ENCODE results near the gene CALHM5.
"Not testable (repeated sequence)": the region's sequence is repeated elsewhere in the genome, so short reads cannot be mapped to it uniquely, and the experiment has no call there.

The CALHM5 gene

GRCh38 chr6:116511424-116512110 is at the start of gene CALHM5:
CALHM5 (plus strand) TSS chr6:116511639; CDS start chr6:116511697, 58 bp downstream.
- no peak for DNase-seq

DNA sequence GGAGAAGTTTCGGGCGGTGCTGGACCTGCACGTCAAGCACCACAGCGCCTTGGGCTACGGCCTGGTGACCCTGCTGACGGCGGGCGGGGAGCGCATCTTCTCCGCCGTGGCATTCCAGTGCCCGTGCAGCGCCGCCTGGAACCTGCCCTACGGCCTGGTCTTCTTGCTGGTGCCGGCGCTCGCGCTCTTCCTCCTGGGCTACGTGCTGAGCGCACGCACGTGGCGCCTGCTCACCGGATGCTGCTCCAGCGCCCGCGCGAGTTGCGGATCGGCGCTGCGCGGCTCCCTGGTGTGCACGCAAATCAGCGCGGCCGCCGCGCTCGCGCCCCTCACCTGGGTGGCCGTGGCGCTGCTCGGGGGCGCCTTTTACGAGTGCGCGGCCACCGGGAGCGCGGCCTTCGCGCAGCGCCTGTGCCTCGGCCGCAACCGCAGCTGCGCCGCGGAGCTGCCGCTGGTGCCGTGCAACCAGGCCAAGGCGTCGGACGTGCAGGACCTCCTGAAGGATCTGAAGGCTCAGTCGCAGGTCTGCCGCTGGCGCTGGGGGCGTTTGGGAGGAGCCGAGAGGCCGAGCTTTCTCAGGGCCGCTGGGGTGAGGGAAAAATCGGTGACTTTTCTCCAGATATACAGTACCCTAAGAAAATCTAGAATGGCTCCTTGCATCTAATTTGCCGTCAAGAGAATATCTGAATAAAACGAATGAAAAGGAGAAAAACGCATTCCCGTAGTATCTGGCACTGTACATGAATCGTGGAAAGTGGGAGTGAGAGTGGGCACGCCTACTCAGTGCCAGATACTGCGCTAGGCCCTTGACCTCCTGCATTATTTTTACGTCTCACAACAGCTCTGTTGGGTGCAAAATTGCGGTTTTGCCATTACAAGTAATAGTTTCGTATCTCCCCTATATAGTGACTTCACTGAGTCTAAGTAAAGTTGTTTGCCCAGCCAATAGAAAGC is 49.2 kb upstream of the CALHM5 start:
- peak; percentile 59 for DNase-seq

DNA sequence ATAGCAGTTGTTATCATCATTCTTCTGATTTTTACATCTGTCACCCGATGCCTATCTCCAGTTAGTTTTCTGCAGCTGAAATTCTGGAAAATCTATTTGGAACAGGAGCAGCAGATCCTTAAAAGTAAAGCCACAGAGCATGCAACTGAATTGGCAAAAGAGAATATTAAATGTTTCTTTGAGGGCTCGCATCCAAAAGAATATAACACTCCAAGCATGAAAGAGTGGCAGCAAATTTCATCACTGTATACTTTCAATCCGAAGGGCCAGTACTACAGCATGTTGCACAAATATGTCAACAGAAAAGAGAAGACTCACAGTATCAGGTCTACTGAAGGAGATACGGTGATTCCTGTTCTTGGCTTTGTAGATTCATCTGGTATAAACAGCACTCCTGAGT is 48.1 kb upstream of the CALHM5 start:
- DNase-seq = no peak

GRCh38 chr6:116465246-116465645 is 46.2 kb upstream of the CALHM5 start:
- DNase-seq = no peak

DNA sequence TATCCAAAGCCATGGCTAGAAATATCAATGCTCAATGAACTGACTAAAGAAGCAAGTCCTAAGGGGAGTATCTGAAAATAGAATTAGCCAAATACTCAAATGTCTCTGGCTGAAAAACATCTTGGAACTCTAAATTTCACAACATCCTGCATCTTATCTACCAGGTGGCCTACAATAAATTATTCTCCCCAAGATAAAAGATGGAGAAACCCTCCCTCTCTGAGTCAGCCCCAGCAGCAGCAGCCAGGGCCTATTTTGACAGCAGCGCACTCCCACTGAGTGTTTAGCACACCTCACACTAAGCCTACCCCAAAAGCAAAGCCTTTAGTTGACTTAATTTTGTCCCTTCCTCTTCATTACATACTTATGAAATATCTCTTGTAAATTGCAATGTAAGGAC is 44.3 kb upstream of the CALHM5 start:
- no peak for DNase-seq

- no peak for DNase-seq
Measured at GRCh38 chr6:116467514-116467913, 43.9 kb upstream of the CALHM5 start.

DNA sequence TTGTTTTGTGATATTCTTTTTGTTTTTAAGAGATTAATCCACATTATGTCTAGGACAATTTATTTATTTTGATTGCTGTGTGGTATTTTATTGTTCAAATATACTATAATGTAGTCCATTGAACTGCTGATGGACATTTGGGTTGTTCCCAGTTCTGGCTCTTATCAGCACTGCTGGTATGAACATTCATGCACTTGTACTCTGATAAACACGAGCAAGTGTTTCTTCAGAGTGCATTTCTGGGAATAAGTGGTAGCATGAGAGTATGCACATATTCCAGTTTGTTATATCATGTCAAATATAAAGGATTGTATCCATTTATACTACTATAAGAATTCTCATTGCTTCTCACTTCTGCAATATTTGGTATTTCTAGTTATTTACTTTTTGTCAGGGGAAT is 43.1 kb upstream of the CALHM5 start:
- DNase-seq = no peak

DNA sequence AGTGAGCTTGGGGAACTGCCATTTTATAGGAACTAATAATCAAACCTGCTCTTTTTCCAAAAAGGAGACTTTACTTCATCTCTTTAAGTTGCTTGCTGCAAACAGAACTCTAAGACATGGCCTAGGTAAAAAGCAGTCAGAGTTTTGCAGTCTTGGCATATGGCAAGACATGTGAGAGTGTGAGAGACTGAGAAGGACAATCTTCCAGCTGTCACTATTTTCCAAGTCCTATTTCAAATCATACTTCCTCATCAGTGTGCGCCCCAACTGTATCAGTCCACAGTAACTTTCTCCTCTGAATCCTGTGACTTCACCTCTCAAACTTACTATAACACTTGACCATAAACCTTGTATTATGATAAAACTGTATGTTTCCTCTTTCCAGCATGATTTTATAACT is 39.9 kb upstream of the CALHM5 start:
- DNase-seq = no peak

- DNase-seq = no peak
Measured at GRCh38 chr6:116472706-116473105, 38.7 kb upstream of the CALHM5 start.

DNA sequence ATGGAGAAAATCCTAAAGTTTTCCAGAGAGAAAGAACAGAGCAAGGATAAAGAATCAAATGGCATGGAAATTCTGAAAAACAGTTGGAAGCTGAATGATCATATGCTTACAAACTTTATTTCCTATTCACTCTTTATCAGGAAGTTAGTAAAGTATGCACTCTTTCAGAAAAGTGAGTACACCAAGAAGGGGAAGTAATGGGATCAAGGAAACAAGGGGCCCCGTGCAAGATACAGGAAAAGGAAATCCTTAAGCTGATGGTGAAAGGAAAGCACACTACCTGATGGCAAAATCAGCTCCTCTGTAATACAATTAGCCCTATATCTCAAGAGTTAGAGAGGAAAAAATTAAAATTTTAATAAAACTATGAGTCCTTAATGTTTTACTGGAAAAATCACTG is 36.3 kb upstream of the CALHM5 start:
- no peak for DNase-seq

DNA sequence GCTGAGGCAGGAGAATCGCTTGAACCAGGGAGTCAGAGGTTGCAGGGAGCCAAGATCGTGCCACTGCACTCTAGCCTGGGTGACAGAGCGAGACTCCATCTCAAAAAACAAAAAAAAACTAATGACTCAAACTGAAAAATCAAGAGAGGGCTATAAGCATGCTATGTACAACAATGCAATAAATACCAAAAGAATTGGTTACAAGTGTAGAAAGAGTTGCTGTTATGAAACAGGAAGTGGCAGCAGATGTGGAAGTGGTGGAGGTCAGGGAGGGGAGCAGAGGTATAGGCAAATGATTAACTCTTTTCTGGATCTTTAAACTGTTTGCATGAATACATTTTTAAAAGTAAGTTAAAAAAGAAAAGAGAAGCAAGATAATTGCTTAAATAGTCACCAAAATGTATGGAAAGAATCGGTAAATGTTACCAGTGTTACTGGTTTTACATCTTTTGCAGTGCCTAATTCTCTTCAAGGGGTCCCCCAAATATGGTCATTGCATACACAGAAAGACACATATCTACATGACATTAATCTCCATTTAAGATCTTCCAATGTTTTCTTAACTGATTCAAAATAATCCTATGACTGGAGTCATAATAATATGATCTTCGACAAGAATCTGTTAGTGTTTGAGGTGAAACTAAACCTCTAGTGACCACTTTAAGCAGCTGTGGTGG is 35.3 kb upstream of the CALHM5 start:
- DNase-seq = no peak

DNA sequence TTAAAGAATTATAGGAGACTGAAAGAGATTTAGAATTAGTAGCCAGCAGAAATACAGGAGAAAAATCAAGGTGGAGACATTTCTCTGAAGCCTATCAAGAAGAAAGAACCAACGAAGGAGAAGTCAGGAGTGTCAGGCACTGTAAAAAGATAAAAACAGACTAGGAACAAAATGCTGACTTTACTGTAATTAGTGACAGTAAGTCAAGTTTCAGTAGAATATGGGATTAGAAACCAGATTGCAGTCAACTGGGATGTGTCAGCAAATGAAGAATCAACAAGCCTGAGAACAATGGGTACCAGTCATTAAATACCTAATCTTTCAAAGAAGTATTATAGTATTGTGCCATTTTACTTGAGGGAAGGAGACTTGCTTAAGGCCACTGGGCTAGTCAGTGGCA is 28.7 kb upstream of the CALHM5 start:
- DNase-seq = no peak

GRCh38 chr6:116483616-116484015 is 27.8 kb upstream of the CALHM5 start:
- DNase-seq = no peak

- DNase-seq = no peak
Measured at GRCh38 chr6:116485559-116486184, 25.8 kb upstream of the CALHM5 start.

DNA sequence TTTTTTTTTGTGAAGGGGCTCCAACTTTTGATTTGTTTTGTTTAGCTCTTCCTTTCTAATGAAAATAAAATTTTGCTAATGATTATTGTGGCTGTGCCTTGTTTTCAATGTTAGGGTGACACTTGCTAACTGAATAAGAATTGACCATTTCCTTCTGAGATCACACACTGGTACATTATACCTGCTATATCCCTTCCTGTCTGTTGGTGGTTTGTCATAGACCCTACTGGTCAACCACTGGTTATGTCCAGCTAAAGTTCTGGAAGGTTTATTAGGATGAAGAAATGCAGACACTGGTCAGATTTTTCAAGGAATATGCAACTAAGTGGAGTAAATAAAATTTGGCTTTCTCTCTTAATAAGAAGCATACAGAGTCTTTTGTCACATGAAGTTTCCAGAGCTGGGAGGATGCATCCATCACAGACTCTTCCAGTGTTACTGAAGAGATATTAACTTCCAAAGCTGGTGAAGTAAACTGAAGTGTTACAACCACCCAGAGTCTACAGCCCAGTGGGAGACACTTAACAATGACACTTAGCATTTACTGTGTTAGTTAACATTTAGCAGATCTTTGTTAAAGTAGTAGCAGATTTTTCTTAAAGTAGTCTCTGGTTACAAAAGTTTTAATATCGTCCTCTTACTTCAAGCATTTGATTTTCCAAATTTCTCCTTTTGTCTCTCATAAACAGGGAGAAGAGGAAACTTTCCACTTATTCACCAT is 19.7 kb upstream of the CALHM5 start:
- DNase-seq = no peak

- no peak for DNase-seq
Measured at GRCh38 chr6:116492331-116493067, 18.9 kb upstream of the CALHM5 start.

DNA sequence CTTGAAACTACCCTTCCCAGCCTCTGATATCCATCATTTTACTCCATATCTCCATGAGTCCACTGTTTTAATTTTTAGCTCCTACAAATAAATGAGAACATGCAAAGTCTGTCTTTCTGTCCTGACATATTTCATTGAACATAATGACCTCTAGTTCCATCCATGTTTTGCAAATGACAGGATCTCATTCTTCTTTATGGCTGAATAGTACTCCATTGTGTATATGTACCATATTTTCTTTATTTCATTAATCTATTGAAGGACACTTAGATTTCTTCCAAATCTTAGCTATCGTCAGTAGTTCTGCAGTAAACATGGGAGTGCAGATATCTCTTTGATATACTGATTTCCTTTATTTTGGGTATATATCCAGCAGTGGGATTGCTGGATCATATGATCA is 16.3 kb upstream of the CALHM5 start:
- not testable (repeated sequence) for DNase-seq

DNA sequence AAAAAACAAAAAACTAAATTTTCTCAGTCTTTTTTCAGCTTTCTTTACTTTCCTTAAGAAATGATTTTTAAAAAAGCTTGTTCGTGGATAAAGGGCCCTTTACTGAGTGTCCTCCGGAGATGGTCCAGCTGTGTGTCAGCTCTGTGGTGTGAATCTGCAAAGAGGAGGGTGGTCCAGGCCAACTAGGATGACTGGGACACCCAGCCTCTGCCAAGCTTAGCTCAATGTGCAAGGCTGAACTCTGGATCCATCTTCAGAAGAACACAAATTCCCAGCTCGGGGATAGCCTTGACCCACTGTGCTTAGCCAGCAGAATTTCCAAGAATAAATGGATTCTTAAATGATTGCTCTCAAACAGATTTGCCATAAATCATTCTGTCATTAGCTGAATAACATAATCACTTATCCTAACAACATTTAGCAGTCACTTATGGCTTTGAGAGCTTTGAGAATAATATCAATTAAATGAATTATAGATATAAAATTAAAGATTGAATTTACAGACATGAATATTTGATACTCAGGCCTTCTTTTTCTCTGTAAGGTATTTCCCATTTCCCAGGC is 14.2 kb upstream of the CALHM5 start:
- DNase-seq = no peak

DNA sequence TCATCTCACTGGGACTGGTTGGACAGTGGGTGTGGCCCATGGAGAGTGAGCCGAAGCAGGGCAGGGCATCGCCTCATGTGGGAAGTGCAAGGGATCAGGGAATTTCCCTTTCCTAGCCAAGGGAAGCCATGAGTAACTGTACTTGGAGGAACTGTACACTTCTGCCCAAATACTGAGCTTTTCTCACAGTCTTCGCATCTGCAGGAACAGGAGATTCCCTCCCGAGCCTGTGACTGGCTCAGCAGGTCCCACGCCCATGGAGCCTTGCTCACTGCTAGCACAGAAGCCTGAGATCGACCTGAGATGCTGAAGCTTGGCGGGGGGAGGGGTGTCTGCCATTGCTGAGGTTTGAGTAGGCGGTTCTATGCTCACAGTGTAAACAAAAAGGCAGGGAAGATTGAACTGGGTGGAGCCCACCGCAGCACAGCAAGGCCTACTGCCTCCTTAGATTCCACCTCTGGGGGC is 10.4 kb upstream of the CALHM5 start:
- DNase-seq = no peak

- no peak for DNase-seq
Measured at GRCh38 chr6:116507324-116507723, 4.1 kb upstream of the CALHM5 start.

DNA sequence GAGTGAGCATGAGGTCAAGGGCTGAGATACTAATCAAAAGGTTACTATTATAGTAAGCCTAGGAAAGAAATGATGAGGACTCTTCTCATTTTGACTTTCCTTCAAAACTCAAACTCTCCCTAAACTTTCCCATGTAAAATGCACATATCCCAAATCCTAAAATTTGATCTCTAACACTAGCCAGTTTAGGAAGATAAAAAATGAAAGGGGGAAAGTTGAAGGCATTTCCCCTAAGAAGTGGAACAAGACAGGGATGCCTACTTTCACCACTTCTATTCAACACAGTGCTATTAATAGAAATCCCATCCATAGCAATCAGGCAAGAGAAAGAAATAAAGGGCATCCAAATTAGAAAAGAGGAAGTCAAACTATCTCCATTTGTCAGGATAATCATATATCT is 2.9 kb upstream of the CALHM5 start:
- DNase-seq = no peak
